H4 (cell line): Measurements from ENCODE around the gene PUDP. TPM values are rescaled to one million over a fixed set of nuclear protein-coding genes. Genes with fewer than 3 reads are reported as not detected.
"Not testable (repeated sequence)": the region's sequence is repeated elsewhere in the genome, so short reads cannot be mapped to it uniquely, and the experiment has no call there.

Experiments used
- DNase-seq: peaks from one replicate; pipeline ENCODE4 v3.0.0-alpha.2; 2015; ENCODE audit warnings: low spot score
- total RNA-seq: library from RNA; depleted of rRNA; stranded (reverse); fragments of >200 nt; shearing (Covaris generic); gene quantifications from 2 replicates; pipeline ENCODE4 v1.2.3, GENCODE V29; 2014

PUDP gene
- total RNA-seq, 1 experiment from 2014 or later = 17.0 TPM

DNA sequence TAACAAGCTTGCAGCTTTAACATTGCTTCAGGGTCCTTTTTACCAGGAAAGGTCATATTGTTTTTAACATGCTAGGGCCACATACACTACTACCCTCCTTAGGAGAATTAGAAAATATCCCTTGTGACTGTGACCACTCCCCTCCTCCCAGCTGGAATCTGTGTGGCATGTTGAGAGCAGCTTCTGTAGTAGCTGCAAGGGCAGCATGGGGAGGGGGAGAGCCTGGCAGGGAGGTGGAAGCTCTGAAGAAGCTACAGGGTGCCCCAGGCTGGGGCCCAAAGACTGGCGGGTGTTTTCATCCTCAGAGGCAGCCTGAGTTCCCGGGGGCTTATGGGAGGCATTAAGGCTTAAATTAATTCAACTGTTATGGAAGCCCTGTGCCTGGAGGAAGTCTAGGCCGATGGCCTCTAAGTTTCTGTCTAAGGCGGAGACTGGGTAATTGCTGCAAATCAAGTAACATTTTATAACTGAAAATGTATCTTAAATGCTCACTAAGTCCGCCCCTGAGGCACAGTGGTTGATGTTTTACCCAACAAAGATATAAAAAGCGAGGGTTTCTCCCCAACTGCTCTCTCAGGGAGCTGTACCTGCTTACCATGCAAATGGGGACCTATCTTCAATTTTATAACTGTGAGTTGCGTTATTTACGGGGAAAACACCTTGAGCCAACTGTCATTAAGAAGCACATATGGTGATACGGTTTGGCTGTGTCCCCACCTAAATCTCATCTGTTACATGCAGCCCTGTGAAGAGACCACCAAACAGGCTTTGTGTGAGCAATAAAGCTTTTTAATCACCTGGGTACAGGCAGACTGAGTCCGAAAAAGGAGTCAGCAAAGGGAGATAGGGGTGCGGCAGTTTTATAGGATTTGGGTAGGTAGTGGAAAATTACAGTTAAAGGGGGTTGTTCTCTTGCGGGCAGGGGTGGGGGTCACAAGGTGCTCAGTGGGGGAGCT lies 37.8 kb downstream of the PUDP start:
- no peak for DNase-seq

DNA sequence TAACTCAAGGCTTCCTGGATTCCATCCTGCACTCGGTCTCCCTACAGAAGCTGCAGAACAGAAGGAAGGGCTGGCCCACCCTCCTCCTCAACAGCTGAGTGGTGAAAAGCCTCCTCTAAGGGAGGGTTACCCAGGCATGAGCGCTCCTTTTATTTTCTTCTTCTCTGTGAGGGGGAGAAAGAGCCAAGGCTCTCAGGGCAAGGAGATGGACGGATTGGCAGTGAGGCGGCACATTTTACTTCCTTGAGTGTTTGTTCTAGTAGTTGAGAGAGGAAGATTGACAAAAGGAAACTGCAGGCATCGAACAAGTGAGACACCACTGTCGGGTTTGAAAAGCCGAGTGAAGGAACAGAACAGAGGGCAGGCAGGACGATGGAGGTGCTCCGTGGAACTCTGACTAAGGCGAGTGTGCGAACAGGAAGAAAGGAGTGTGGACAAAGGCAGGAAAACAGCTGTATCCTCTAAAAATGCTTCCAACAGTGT lies 38.9 kb downstream of the PUDP start:
- DNase-seq = no peak

DNA sequence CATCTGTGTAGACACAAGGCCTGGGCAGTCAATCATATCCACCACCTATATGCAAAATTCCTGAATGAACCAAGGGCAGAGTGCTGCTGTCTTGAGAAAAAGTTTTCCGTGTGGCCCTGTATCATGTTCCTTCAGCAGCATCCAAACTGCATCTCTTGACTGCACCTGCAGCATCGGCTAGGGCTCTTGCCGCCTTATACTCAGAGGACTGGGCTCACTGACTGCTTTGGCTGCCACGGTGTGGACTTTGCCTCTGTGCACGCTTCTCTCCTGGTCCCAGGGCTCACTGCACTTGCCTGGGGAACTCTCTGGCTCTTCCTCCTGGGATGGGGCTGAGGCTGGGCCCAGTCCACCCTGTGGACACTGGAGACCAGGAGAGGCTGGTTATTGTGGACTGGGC lies 39.9 kb downstream of the PUDP start:
- DNase-seq = no peak

DNA sequence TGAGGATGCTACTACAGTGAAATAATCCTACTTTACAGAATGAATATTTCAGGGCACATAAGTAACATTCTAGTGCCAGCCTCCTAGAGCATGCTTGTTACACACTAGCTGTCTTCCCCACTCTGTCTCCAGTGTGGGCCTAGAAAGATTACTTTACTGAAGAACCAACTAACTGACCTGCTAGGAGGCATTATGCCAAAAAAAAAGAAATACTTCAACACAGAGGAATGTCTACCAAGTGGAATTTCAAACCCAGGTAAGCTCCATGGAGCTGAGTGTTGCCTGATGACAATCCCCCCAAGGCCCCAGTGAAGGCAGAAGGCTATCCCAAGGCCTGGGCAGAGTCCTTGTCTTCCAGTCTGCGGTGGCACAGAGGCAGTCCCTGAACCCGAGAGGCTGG lies 41.3 kb downstream of the PUDP start:
- DNase-seq = no peak

DNA sequence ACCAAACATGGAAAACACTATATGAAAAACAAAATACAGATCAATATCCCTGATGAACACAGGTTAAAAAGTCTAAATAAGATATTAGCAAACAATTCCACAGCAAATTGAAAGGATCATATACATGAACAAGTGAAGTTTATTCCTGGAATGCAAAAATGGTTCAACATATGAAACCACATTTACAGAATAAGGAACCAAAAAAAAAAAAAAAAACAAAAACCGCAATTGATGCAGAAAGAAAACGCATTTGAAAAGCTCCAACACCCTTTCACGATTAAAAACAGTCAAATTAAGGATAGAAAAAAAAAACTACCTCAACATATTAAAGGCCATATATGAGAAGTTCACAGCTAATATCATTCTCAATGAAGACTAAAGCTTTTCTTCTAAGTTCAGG lies 45.8 kb downstream of the PUDP start:
- DNase-seq = no peak

DNA sequence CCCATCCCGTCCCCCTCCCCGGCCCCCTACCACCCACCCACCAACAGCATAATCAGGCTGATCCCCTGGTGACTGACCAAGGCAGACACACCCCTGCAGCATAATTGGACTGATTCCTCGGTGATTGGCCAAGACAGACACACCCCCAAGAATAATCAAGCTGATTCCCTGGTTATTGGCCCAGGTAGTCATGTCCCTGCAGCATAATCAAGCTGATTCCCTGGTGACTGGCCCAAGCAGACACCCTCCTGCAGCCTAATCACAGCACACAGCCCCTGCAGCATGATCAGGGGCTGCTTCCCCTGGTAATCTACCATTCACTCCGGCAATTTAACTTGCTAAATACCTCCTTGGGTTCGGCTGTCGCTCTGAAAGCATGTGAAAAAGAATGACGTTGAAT lies 47.9 kb downstream of the PUDP start:
- DNase-seq = no peak

DNA sequence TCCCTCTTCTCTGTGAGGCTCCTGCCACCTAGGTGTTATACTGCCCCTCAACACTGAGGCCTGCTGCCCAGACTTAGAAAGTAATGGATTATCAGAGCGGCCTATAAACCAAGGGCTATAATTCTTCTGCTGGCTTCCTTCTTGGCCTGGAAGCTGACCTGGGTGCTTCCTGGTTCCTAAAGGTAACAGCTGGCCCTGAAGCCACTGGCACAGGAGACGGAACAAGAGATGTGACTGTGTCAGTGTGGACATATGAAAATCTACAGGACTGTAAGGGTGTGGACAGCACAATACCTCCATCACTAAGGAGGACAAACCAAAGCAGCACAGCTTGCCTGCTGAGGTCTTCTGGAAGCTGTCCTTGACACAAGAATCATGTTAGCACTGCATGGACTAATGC lies 52.3 kb downstream of the PUDP start:
- not testable (repeated sequence) for DNase-seq

DNA sequence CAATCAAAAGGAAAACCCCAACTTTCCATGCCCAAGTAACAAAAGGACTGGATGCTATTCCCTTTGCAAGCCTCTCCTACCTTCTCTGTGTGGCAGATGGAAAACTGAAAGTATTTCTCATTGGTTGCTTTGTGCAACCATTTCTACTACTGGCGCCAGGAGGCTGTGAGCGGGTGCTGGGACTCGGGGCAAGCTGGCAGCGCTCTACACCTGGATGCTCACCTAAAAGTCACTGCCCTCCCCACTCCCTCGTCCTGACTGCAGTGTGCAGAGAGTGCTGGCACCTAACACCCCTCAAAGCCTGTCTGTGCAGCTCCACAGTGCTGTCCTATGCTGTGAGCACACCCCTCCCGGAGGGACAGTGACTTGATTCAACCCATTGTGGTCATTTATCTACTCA lies 54.6 kb downstream of the PUDP start:
- DNase-seq = no peak

DNA sequence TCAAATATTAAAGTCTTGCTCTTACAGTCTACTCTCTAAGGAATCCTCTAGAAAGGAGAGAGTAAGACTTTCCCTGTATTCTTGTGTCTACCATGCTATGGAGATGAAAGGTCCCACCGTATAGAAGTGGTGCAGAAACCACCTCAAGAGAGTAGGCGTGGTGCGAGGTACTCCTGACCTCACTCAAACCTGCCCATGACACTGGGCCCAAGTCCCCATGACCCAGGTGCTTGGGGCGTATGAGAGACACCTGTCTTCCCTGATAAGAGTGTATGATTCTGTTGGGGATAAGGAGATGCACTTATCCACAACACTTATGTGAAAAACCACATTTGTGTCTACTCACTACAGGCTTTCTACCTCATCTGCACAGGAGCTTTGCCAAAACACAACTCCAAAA lies 55.4 kb downstream of the PUDP start:
- DNase-seq = no peak

DNA sequence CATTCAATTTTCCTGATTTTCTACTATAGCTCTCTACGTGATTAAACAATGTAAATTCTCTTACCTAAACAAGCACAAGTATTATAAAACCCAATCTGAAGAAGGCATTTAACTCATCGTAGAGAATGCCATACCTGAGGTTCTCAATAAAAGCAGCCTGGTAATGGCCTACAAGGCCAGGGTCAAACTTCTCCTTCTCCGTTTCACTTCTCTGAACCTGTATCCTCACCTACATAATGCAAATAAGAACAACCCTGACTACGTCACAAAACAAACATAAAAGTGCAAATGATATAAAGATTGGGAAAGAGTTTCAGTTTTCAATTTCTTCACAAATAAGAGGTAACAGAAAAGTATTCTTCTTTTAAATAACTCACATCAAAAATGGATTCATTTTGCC lies 56.0 kb downstream of the PUDP start:
- no peak for DNase-seq

DNA sequence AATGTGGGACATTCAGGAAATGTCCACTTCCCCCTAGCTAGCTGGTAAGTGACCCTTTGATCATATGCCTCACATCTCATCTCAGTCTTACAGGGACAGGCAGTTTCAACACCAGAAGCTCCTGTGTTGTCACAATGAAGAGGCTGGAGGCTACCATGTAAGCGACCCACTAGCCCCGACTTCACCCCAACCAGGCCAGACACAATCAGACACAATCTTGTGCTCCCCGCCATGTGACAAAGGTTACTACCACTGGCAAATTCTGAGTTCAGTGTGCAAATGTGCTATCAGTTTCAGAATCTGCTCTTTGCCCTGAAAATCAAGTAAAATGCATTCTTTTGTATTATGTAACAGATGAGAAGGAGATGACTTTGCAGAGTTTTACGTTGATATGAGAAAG lies 57.3 kb downstream of the PUDP start:
- no peak for DNase-seq

DNA sequence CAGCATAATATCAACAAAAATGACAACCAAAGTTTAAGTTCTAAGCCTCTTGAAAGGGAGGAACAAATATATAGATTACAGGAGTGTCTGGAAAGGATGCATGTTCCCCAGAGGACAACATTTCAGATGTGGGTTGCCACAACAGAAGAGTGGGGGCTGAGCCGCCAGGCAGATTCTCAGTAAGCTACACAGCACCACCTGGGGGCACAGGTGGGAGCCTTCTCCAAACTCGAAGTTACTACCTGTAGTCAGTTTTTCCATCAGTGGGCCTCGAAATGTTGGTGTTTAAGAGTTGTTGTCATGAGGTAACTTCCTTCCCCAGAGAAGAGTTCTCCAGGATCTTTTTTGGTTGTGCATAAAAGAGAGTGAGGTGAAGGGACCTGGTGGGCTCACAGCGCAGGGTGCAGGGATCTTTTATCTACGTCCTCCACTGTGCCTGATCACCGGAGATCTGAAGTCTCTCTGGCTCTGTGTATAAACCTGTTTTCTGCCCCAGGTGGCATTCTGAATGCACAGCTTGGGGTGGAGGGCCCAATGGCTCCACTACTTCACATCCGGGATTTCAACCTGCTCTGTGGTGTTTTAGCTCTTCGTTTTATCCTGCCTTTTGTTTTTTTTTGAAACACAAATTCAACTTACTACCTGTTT lies 58.9 kb downstream of the PUDP start:
- no peak for DNase-seq

DNA sequence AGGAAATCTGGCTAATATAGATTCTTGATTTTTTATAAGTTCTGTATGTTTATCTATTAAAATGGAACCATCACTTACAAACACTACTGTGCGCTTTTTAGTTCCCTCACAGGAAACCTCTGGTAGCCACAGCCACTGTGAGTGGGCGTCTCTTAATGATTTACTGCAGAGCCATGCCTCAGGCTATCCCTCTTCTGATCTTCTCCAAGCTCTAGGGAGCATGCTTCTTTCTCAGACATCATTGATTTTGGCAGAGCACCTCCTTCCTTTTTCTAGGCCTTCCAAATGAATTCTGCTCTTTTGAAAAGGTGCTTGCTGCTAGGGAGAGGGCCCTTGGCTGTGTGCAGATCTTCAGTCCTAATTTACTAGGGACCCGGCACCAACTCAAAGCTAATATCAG lies 61.6 kb downstream of the PUDP start:
- no peak for DNase-seq

DNA sequence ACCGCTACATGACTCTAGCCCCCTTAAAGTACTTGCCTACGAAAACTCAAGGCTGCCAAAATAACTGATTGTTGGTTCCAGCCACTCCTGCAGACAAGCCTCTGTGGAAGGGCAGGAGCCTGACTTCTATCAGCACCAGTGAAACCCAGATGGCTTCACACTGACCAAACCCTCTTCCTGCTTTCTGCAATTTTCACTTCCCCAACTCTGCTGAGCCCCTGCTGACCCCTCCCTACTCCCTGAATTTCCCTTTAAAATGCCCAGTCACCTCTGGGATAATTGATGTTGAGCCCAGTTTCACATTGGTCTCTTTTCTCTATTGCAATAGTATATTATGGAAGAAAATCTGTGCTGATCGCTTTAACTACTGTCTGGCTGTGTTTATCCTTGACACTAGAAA lies 62.1 kb downstream of the PUDP start:
- DNase-seq = no peak

DNA sequence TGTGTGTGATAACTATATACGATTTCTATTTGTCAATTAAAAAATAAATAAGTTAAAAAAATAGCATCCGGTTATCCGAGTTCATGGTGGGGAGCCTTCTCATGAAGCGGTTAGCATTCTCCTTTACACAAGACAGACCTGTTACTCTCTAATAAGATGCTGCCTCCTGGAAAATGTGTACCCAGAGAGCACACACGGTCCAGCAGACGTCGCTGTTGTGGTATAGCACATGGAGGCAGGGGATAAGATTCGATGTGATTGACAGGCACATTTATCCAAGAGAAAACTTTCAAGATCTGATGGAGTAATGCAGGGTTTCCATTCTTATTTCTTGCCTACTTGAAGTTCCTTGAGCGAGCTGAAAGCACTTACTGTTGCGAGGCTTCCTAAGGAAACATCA lies 63.1 kb downstream of the PUDP start:
- DNase-seq = no peak

DNA sequence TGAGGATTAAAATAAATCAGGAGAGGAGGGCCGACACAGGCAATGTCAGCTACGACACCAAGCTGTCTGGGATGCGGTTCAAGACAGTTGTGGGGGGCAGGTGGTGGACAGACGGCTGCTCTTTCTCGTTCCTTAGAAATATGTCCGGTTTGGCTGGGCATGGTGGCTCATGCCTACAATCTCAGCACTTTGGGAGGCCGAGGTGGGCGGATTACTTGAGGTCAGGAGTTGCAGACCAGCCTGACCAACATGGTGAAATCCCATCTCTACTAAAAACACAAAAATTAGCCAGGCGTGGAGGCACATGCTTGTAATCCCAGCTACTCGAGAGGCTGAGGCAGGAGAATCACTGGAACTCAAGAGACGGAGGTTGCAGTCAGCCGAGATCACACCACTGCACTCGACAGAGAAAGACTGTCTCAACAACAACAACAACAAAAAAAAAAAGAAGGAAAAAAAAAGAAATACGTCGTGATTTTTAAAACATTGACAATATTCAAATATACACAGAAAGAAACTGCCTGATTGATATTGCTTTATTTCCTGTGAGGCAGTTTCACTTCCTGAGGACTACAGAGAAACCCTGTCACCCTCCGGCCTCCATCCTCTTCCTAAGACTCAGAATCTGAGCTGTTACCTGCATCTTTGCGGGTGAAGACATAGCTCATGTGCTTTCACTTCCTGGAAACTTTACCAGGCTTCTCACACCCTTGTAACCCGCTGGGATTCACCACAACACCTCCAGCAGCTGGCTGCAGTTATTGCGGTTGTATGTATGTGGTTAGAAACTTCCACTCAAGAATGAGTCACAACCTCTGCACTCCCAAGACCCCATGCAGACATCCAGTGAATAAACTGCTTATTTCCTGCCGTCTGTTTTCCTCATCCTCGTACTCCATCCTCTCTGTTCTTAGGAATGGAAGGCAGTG lies 64.2 kb downstream of the PUDP start:
- peak; percentile 95 for DNase-seq

DNA sequence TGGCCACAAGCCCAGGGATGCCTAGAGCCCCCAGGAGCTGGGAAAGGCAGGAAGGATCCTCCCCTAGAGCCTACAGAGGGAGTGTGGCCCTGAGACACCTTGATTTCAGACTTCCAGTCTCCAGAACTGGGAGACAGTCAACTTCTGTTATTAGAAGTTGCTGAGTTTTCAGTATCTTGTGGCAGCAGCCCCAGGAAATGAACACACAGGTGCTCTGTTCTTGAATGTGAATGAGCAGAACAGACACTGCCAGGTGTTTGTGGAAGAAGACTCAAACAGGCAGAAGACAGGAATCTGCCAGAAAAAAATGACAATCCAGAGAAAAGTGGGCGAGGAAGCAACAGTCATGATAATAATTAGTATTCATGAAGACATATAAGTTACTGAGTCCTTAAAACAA lies 64.9 kb downstream of the PUDP start:
- DNase-seq = no peak

DNA sequence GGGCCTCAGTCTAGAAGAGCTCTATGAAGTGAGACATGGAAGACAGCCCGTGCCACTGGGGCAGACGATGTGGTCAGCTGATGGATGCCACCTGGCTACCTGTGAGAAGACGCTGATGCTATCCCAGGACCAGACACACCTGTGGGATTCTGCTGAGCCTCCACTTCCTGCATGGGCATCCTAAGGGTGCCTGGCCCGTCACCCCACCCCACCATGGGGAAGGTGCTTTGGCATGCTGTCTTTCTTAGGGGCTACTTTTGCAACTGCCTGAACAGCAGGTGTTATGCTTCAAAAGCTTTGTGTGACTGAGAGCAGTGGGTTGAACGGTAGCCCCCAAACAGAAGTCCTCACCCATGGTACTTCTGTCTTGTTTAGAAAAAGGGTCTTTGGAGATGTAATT lies 65.4 kb downstream of the PUDP start:
- no peak for DNase-seq

DNA sequence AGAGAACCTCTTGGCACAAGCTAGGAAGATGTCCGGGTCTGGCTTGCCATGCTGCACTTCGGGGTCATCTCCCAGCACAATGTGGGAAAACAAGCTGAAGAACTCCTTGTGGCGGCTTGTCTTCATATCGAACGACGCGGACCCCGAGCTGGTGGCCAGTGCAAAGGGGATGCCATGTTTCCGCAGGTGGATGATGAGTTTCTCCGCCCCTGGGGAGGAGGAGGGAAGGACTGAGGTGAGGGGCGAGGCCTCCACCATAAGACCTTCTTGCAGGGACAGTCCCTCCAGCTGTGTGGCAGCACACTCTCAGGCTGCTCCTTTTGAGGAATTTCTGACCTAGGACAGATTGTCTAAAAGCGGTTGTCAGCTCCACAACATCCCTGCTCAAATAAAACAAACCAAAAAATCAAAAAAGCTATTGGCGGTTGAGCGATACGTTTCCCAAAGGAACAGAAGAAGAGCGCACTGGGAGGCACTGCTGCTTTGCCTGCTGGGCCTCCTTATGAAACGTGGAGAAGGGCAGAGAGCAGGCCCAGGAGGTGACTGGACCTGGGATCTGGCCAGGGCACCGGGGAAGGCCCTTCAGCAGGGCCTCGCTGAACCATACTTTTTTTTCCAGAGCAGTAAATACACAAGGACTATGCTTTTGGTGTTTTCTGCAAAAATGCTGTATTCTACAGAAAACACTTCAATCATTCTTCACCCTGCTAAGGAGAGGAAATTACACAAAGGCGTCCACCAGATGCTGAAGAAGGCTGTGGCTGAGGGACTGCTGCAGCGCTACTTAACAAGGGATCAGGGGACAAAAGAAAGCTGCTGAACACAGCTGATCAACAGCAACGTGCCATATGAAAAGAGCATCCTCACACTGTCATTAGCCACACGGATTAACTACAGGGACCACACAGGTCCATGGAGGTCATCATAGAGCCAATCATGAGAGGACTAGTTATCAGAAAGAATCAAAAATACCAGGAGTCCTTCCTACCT lies 70.4 kb downstream of the PUDP start:
- DNase-seq = no peak

DNA sequence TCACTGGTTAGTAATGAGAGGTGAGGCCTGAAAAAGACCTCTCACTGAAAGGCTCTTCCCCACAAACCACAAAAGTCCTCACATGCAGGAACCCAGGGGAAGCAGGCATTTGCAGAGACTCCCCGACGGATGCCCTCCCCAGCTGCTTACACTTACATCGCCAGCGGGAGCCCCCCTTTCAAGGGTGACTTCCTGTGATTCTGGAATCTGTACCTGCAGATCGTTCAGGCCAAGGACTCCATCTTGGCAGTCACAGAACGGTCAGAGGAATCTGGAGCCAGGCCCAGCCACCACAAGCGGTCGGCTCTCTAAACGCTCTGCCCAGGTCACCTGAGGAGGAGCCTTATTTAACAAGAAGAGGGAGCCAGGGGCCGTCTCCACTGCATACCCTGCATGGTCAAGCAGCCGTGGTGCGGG lies 71.7 kb downstream of the PUDP start:
- no peak for DNase-seq

DNA sequence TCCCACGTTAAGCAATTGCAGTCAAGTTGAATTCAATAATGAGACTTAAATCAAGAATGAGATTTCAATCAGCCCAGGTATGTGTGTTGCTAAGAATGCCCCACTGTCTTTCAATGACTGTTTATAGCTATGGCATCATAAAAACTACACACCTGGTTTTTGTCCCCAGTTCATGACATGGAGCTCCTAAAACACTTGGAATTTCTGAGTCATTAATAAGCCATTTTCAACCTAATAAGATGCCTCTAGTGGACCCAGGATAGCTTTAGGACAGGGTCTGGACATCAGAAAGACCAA lies 73.1 kb downstream of the PUDP start:
- DNase-seq = no peak
